ENCODE results near the gene WTAP. TPM values are rescaled to one million over a fixed set of nuclear protein-coding genes. Genes with fewer than 3 reads are reported as not detected.

The WTAP gene
- total and polyA plus RNA-seq, 2 of the 8 experiments (the other 6 are each of a cell fraction or from before 2014, with no cell fraction given): 32.6 to 120 TPM

DNA sequence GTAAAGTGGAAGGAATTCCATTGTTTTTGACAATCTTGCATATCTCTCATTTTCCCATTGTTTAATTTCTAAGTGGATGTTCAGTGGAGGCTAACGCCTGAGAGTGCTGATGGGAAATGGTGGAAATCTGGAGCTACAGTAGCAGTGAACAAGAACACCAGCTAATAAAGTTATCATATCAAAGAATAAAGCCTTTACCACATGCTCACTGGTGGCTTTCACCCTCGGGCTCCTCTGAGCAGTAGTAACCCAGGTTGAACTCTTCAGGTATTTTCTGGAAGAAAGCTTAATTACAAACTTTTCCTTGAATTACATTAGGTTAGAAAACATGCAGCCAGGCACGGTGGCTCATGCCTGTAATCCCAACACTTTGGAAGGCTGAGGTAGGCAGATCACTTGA lies 24.1 kb downstream of the WTAP start:
- no peak overlapping the region for H3K14ac ChIP-seq (ENCODE audit: insufficient read length)
- H4K91ac ChIP-seq (replicated peaks; ENCODE audit: insufficient read length, low read length): no peak overlapping the region
- no peaks in the 10 kb centered on the region for H3K4me1 ChIP-seq (replicated peaks in 1 of 4; ENCODE audit: control insufficient read depth in 3 of 4, insufficient read depth in 4 of 4, low read length in 3 of 4)
- no peak overlapping the region for H4K8ac ChIP-seq (ENCODE audit: extremely low read depth, insufficient read depth, low read length)
- H3K27ac ChIP-seq (ENCODE audit: low read depth, low read length): no peak overlapping the region
- CTCF ChIA-PET (ENCODE audit: partially characterized antibody): no interaction called here
- H3K23ac ChIP-seq (ENCODE audit: insufficient read length): no peak overlapping the region
- H4K20me1 ChIP-seq (replicated peaks in 1 of 2; ENCODE audit: control insufficient read depth in 1 of 2, insufficient read depth in 2 of 2, low read length in 2 of 2): peaks cover 4 to 10% of the 10 kb centered on the region in 2 experiments
- H2BK15ac ChIP-seq (ENCODE audit: low read length): no peak overlapping the region
- no peak overlapping the region for H3K4ac ChIP-seq (replicated peaks; ENCODE audit: insufficient read length, low read depth, low read length)
- POLR2A ChIA-PET (ENCODE audit: partially characterized antibody): interaction anchor here (0.6 to 2.8 kb wide), 8 partner anchors 10 to 53 kb away, joined by 3 to 10 read pairs (median 3); partner anchors contain the start of genes ACAT2 and TCP1
- 95% methylated on average over 3 of the region's 3 CpGs; no CpG with 5 or more reads in 1 of the 2 experiments for WGBS, 2 experiments (ENCODE audit: extremely low coverage in 1 of 2, insufficient coverage in 1 of 2, insufficient read length in 1 of 2, insufficient replicate concordance in 2 of 2, low coverage in 1 of 2, low lambda C conversion rate in 2 of 2, missing lambda C conversion rate in 1 of 2)
- H3K4me3 ChIP-seq (ENCODE audit: extremely low read depth in 1 of 4, insufficient read depth in 2 of 4, low read depth in 3 of 4, low read length in 4 of 4): no peak overlapping the region
- no peak overlapping the region for H2BK120ac ChIP-seq (replicated peaks; ENCODE audit: low read depth, low read length)
- no peaks in the 10 kb centered on the region for H3K23me2 ChIP-seq (ENCODE audit: low read depth, low read length)
- DNase-seq (ENCODE audit: low read depth in 1 of 2, low spot score in 2 of 2) (no peak), FAIRE-seq (no peak)
- H3K4me2 ChIP-seq (ENCODE audit: insufficient read depth in 1 of 2, low read depth in 2 of 2, low read length in 2 of 2): no peak overlapping the region
- no peaks in the 10 kb centered on the region for H3K9me3 ChIP-seq (ENCODE audit: insufficient read depth in 2 of 2, low read depth in 1 of 2, low read length in 1 of 2)
- no peak overlapping the region for H3K18ac ChIP-seq (ENCODE audit: extremely low read depth, low read length)
- no peaks in the 10 kb centered on the region for H3K27me3 ChIP-seq (replicated peaks in 1 of 4; ENCODE audit: control insufficient read depth in 3 of 4, extremely low read depth in 1 of 4, insufficient read depth in 3 of 4, low read length in 3 of 4)
- no peak overlapping the region for H3K9ac ChIP-seq (replicated peaks in 1 of 4; ENCODE audit: extremely low read depth in 1 of 4, low read depth in 3 of 4, low read length in 3 of 4)
- peaks cover 27 to 88% (median 71%) of the 10 kb centered on the region in 4 experiments for H3K36me3 ChIP-seq (ENCODE audit: control insufficient read depth in 2 of 4, insufficient read depth in 4 of 4, low read length in 3 of 4)
- no peak overlapping the region for H2BK5ac ChIP-seq (ENCODE audit: low read depth, low read length)
- H3K79me1 ChIP-seq (ENCODE audit: low read depth, low read length): no peaks in the 10 kb centered on the region
- H2AK5ac ChIP-seq (ENCODE audit: low read depth, low read length): no peak overlapping the region
- no peak overlapping the region for H2AFZ ChIP-seq (ENCODE audit: low read length)
- no peak overlapping the region for H2BK12ac ChIP-seq (ENCODE audit: low read depth, low read length)
- no peak for TF ChIP-seq BCL11A (IDR thresholded peaks at IDR 0.05; ENCODE audit: low read depth in 2 of 2, low read length in 2 of 2)
- no peak overlapping the region for H4K5ac ChIP-seq (ENCODE audit: insufficient read length, low read depth, low read length)
- H2BK20ac ChIP-seq (ENCODE audit: low read length): no peak overlapping the region
- peaks cover 0 to 11% of the 10 kb centered on the region in 2 experiments; a peak in 2 of 4 replicates for H3K79me2 ChIP-seq (ENCODE audit: control insufficient read depth in 1 of 2, insufficient read depth in 2 of 2, low read length in 2 of 2)
- H3K56ac ChIP-seq (replicated peaks; ENCODE audit: insufficient read length, low read depth, low read length): no peak overlapping the region
